ENCODE measurements around the gene MAPT.
"Not testable (repeated sequence)": the region's sequence is repeated elsewhere in the genome, so short reads cannot be mapped to it uniquely, and the experiment has no call there.

MAPT gene

DNA sequence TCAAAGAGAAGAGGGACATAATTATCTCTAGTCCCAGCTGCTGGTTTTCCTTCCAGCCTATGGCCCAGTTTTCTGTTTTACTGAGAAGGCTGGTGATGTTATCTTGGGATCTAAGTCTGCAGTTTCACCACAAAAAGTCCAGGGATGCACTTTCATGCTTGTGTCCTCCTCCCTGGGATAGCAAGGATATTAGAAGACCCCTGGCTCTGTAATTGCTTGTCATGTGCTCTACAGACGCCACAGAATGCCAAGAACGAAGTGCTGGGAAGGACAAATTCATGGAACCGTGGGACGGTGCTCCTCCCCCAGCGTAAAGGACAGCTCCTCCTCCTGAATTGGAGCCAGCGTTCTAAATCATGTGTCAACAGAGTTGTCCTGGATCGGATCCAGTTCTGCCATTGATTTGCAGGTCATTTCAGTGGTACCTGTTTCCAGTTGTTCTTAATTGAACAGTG, 8.6 kb downstream of the MAPT start:
- DNase-seq: no peak

- DNase-seq: no peak
Measured at GRCh38 chr17:45904866-45905265, 10.5 kb downstream of the MAPT start.

DNA sequence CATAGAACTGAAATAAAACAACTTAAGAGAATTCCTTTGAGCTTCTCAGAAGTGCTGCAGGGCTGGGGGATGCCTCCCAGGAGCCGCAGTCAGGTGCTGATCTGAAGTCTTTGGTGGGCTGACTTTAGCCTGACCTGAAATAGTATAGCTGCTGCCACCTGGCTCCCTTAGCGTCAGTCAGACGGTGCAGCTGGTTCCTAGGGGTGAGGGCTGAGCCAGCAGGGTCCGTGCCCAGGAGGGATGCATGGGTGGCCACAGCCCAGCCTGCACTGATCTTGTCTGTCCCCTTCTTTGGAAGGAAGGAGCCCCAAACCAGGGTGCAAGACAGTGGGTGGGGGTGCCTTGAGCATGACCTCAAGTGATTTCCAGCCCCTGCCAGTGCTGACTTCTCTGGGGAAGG, 11.5 kb downstream of the MAPT start:
- DNase-seq: no peak

DNA sequence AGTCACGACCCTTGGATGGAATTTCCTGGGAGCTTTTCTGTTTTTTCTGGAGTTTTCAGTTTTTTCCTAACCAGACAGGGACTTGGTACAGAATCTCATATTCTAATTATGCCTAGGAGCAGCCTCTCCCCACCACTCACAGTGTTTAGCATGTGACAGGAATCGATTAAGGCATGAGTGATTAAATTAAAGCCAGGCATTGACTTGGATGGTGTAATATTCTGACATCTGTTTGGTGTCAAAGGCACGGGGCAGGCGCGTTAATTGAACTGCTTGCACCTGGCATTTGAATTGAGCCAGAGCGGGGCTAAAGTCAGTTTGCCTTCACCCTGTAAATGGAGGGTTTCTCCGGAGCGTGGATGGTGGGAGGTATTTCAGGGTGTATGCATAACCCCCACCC, 11.9 kb downstream of the MAPT start:
- DNase-seq: no peak

- peak in 2 of 5 experiments; percentile 19 to 42 for DNase-seq
Measured at GRCh38 chr17:45906927-45907622, 12.7 kb downstream of the MAPT start.

GRCh38 chr17:45907750-45908395, 13.5 kb downstream of the MAPT start:
- DNase-seq: no peak

GRCh38 chr17:45908460-45908859, 14.1 kb downstream of the MAPT start:
- DNase-seq: no peak

DNA sequence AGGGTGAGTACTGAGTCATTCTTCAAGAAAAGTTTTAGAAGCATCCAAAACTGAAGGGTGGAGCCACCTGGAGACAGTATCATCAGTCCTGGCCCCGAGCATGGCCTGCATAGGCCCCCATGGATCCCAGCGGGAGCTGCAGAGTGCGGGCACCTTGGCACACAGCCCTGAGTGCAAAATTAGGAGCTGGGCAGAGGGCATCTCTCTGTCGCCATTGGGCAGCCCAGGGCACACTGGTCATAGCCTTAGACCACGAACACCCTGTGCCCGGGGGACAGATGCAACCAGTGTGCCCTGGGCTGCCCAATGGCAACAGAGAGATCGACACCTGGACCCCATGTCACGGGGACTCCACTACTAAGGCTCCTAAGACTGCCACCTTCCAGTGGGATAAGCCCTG, 14.6 kb downstream of the MAPT start:
- no peak for DNase-seq

- DNase-seq: no peak
Measured at GRCh38 chr17:45910667-45911066, 16.3 kb downstream of the MAPT start.

GRCh38 chr17:45912319-45912718, 18.0 kb downstream of the MAPT start:
- DNase-seq: no peak

DNA sequence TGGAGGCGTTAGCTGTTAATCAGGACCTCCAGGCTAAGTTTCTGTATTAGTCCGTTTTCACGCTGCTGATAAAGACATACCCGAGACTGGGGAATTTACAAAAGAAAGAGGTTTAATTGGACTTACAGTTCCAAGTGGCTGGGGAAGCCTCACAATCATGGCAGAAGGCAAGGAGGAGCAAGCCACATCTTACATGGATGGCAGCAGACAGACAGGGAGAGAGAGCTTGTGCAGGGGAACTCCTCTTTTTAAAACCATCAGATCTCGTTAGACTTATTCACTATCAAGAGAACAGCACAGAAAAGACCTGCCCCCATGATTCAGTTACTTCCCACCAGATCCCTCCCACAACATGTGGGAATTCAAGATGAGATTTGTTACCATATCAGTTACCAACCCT, 18.7 kb downstream of the MAPT start:
- not testable (repeated sequence) for DNase-seq

DNA sequence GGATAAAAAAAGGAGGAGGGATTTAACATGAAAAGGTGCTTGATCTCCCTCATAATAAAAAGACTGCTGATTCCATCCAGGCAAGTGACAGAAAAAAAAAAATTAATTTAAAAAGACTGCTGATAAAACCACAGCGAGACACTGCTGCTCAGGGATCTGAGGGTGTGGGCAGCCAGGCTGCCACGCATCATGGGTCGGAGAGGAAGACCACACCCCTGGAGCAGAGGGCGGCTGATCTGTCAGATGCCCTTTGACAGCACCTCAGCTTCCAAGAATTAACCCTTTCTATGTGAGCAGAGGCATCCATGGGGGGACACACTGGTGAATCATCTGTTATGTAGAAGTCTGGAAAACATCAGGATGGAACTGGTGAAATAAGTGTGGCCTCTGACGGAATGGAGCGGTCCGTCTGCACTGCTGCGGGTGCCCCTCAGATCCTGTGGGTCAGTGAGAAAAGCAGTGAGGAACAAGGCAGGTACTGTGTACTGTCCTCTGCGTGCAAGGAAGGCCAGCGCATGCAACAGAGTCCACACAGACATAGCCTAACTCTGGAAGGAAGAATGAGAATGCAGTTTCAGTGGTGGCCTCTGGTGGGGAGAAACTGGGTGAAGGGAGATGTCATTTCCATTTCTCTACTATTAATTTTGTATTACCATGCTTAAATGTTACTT, 19.8 kb downstream of the MAPT start:
- no peak for DNase-seq

DNA sequence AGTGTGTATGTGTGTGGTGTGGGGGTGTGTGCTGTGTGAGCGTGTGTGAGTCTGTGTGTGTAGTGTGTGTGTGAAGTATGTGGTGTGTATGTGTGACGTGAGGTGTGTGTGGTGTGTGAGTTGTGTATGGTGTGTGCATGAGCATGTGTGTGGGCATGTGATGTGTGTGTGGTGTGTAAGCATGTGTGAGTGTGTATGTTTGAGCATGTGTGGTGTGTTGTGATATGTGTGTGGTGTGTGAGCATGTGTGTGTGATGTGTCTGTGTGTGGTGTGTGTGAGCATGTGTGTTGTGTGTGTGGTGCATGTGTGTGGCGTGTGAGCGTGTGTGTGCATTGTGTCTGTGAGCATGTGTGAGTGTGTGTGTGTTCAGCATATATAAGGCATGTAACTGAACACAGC, 20.9 kb downstream of the MAPT start:
- DNase-seq: no peak

DNA sequence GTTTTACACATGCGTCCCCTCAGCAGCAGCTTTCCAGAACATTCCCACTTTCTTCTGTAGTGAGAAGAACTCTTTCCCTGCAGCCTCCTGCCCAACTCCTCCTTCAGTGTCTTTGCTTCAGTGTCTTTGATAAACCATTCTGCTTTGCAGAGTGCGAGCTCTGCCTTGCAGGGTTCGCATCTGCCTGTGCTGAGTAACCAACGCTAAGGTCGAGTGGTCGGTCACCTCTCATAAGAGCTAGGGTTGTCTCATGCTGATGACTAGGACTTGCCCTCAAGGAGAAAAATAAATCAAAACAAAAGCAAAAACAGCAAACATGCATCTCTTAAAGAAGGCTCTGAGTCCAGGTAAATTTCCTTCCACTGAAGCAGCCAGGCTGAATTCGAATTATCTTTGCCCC, 22.7 kb downstream of the MAPT start:
- no peak for DNase-seq

- no peak for DNase-seq
Measured at GRCh38 chr17:45918241-45918745, 23.9 kb downstream of the MAPT start.

GRCh38 chr17:45919136-45919535, 24.8 kb downstream of the MAPT start:
- DNase-seq: no peak

DNA sequence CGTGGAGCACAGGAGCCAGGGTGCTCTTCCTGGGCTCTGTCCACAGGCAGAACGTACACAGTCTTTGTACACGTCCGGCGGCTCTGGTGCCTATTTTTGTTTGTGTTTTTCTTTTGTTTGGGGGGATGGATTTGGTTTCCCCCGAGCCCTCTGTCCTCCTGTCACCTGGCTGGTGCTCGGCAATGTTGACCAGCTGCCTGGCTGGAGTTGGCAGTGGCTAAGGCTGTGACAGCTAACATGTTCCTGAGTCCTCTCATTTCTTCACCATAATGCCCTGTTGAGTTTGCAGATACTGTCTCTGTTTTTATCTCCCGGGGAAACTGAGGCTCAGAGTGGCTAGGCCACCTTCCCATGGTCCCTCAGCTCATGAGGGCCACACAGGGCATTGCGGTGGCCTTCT, 25.7 kb downstream of the MAPT start:
- DNase-seq: no peak

GRCh38 chr17:45923511-45924268, 29.3 kb downstream of the MAPT start:
- DNase-seq: no peak

DNA sequence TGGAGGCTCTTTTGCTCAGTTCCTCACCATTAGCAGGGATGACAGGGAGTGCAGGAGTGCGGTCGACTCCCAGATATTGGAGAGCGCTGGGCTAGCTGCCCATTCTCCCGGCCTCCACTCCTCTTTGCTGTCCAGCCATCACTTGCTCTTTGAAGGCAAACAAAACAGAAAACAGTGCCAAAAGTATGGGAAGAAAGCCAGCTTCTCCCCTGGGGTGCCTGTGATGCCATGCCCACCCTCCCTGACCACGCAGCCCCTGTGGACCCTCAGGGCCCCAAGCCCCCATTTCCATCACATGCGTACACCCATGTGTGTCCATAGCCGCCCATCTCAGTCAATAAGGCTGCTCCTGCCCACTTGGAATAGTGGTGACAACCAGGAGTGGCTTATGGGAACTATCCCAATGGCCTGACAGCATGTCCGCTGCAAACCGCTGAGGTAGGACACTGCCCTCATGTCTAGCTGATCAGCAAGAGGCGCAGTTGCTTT, 30.0 kb downstream of the MAPT start:
- DNase-seq: no peak

- DNase-seq: no peak
Measured at GRCh38 chr17:45925311-45925710, 31.0 kb downstream of the MAPT start.

GRCh38 chr17:45927247-45927646, 32.9 kb downstream of the MAPT start:
- no peak for DNase-seq

- DNase-seq: no peak
Measured at GRCh38 chr17:45929344-45929743, 35.0 kb downstream of the MAPT start.

DNA sequence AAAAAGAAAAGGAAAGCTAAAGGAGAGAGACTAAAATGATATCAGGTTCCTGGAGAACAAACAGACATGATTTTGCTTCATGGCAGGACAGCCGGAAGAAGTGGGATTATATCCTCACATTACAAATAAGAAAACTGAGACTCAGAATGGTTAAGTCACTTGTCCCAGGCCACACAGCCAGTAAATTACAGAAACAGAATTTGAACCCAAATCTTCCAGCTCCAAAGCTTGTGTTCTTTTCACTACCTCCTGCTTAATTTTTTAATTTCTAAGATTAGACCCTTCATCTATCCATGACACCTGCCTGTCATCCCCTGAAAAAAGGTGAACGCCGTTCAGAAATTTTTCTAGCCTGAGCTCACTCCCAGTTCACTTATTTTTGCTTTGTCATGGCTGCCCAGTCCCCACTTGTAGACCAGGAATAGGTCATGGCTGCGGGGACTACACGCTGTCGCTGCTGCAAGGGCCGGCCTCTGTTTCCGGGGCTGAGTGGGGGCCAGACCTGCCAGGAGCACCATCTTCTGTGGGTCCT, 36.1 kb downstream of the MAPT start:
- no peak for DNase-seq
